ENCODE results near the gene YIF1A. TPM values are rescaled to one million over a fixed set of nuclear protein-coding genes. Genes with fewer than 3 reads are reported as not detected.

The YIF1A gene
- polyA plus RNA-seq, 1 of the 3 experiments (the other 2 are of a cell fraction), result 123 TPM

- TF ChIP-seq, protein P1, sequence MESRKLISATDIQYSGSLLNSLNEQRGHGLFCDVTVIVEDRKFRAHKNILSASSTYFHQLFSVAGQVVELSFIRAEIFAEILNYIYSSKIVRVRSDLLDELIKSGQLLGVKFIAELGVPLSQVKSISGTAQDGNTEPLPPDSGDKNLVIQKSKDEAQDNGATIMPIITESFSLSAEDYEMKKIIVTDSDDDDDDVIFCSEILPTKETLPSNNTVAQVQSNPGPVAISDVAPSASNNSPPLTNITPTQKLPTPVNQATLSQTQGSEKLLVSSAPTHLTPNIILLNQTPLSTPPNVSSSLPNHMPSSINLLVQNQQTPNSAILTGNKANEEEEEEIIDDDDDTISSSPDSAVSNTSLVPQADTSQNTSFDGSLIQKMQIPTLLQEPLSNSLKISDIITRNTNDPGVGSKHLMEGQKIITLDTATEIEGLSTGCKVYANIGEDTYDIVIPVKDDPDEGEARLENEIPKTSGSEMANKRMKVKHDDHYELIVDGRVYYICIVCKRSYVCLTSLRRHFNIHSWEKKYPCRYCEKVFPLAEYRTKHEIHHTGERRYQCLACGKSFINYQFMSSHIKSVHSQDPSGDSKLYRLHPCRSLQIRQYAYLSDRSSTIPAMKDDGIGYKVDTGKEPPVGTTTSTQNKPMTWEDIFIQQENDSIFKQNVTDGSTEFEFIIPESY (IDR thresholded peaks at IDR 0.05; ENCODE audit: borderline replicate concordance, low read depth), result no peak
- TF ChIP-seq SIN3A (IDR thresholded peaks at IDR 0.05; ENCODE audit: borderline replicate concordance, low read depth, low read length), result no peak
- TF ChIP-seq FOXJ3 (CRISPR knock-in tag; IDR thresholded peaks at IDR 0.05), result no peak
- no peak for TF ChIP-seq PBX3 (IDR thresholded peaks at IDR 0.05)
- TF ChIP-seq TEAD4 (IDR thresholded peaks at IDR 0.05; ENCODE audit: borderline replicate concordance, insufficient read depth), result no peak
- TF ChIP-seq NFIC (IDR thresholded peaks at IDR 0.05; ENCODE audit: borderline replicate concordance), result no peak
- TF ChIP-seq EP300 (IDR thresholded peaks at IDR 0.05; ENCODE audit: borderline replicate concordance in 1 of 2, low read depth in 1 of 2, low read length in 1 of 2), result no peak
- TF ChIP-seq GATA2 (CRISPR knock-in tag; IDR thresholded peaks at IDR 0.05), result no peak
Measured at GRCh38 chr11:66291706-66292542, 3.0 kb upstream of the YIF1A start, which contains the start of gene TMEM151A (continued).

- TF ChIP-seq, protein P2, sequence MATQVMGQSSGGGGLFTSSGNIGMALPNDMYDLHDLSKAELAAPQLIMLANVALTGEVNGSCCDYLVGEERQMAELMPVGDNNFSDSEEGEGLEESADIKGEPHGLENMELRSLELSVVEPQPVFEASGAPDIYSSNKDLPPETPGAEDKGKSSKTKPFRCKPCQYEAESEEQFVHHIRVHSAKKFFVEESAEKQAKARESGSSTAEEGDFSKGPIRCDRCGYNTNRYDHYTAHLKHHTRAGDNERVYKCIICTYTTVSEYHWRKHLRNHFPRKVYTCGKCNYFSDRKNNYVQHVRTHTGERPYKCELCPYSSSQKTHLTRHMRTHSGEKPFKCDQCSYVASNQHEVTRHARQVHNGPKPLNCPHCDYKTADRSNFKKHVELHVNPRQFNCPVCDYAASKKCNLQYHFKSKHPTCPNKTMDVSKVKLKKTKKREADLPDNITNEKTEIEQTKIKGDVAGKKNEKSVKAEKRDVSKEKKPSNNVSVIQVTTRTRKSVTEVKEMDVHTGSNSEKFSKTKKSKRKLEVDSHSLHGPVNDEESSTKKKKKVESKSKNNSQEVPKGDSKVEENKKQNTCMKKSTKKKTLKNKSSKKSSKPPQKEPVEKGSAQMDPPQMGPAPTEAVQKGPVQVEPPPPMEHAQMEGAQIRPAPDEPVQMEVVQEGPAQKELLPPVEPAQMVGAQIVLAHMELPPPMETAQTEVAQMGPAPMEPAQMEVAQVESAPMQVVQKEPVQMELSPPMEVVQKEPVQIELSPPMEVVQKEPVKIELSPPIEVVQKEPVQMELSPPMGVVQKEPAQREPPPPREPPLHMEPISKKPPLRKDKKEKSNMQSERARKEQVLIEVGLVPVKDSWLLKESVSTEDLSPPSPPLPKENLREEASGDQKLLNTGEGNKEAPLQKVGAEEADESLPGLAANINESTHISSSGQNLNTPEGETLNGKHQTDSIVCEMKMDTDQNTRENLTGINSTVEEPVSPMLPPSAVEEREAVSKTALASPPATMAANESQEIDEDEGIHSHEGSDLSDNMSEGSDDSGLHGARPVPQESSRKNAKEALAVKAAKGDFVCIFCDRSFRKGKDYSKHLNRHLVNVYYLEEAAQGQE (IDR thresholded peaks at IDR 0.05; ENCODE audit: low read depth, low read length), result no peak
- TF ChIP-seq TAF1 (IDR thresholded peaks at IDR 0.05; ENCODE audit: borderline replicate concordance, low read depth, low read length) (no peak), SMC3 (IDR thresholded peaks at IDR 0.05; ENCODE audit: low read depth, low read length) (no peak), GABPA (IDR thresholded peaks at IDR 0.05; ENCODE audit: low read depth) (no peak), MXI1 (IDR thresholded peaks at IDR 0.05; ENCODE audit: low read depth, low read length) (no peak), RFX5 (IDR thresholded peaks at IDR 0.05; ENCODE audit: low read length) (no peak), SIN3A (IDR thresholded peaks at IDR 0.05; ENCODE audit: borderline replicate concordance, low read depth, low read length) (no peak), ELF1 (IDR thresholded peaks at IDR 0.05) (no peak), FOXJ3 (CRISPR knock-in tag; IDR thresholded peaks at IDR 0.05) (no peak)
- TF ChIP-seq, protein P3, sequence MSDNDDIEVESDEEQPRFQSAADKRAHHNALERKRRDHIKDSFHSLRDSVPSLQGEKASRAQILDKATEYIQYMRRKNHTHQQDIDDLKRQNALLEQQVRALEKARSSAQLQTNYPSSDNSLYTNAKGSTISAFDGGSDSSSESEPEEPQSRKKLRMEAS (IDR thresholded peaks at IDR 0.05; ENCODE audit: low read depth), result no peak
- TF ChIP-seq, protein P4, sequence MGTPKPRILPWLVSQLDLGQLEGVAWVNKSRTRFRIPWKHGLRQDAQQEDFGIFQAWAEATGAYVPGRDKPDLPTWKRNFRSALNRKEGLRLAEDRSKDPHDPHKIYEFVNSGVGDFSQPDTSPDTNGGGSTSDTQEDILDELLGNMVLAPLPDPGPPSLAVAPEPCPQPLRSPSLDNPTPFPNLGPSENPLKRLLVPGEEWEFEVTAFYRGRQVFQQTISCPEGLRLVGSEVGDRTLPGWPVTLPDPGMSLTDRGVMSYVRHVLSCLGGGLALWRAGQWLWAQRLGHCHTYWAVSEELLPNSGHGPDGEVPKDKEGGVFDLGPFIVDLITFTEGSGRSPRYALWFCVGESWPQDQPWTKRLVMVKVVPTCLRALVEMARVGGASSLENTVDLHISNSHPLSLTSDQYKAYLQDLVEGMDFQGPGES (IDR thresholded peaks at IDR 0.05; ENCODE audit: low read depth, low read length), result no peak
- TF ChIP-seq, protein P5, sequence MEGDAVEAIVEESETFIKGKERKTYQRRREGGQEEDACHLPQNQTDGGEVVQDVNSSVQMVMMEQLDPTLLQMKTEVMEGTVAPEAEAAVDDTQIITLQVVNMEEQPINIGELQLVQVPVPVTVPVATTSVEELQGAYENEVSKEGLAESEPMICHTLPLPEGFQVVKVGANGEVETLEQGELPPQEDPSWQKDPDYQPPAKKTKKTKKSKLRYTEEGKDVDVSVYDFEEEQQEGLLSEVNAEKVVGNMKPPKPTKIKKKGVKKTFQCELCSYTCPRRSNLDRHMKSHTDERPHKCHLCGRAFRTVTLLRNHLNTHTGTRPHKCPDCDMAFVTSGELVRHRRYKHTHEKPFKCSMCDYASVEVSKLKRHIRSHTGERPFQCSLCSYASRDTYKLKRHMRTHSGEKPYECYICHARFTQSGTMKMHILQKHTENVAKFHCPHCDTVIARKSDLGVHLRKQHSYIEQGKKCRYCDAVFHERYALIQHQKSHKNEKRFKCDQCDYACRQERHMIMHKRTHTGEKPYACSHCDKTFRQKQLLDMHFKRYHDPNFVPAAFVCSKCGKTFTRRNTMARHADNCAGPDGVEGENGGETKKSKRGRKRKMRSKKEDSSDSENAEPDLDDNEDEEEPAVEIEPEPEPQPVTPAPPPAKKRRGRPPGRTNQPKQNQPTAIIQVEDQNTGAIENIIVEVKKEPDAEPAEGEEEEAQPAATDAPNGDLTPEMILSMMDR (IDR thresholded peaks at IDR 0.05), result no peak
- ChIA-PET POLR2A (interaction anchor here (1.3 to 4.2 kb wide), 3 partner anchors 14 to 23 kb away, joined by 3 to 19 read pairs (median 4); partner anchors contain the start of gene RAB1B), CTCF (interaction anchor here (0.6 to 6.2 kb wide), 5 partner anchors 10 to 253 kb away, joined by 3 to 63 read pairs (median 4); no protein-coding TSS in a partner anchor)
- peak; percentile 52 for DNase-seq
- Histone ChIP-seq H3K9me3 (no peaks in the 10 kb centered on the region), H3K4me1 (ENCODE audit: control insufficient read depth in 1 of 2, insufficient read depth in 2 of 2, low read depth in 1 of 2, low read length in 1 of 2) (peaks cover 7 to 36% of the 10 kb centered on the region in 2 experiments; a peak in 2 of 4 replicates), H3K36me3 (replicated peaks in 1 of 2; ENCODE audit: control insufficient read depth in 1 of 2, insufficient read depth in 2 of 2, low read length in 1 of 2) (peaks cover 0 to 4% of the 10 kb centered on the region in 2 experiments), H3K4me3 (ENCODE audit: low read depth in 2 of 2, low read length in 1 of 2) (peak overlapping the region in 1 of 2 experiments; percentile 56; a peak in 2 of 4 replicates), H3K4me2 (0 out of 2 replicates have a peak overlapping the region, but pooled peaks have one; percentile 59), H3F3A (replicated peaks; ENCODE audit: insufficient read depth) (peaks cover 9% of the 10 kb centered on the region), H2AFZ (ENCODE audit: low read depth) (no peak overlapping the region), H3K9me2 (no peaks in the 10 kb centered on the region), H3K27me3 (ENCODE audit: insufficient read depth) (no peaks in the 10 kb centered on the region), H3K79me2 (ENCODE audit: insufficient read depth) (peaks cover 24% of the 10 kb centered on the region; the same call in 1 of the 2 replicates), H3K9ac (no peak overlapping the region), H4K20me1 (ENCODE audit: insufficient read depth) (no peaks in the 10 kb centered on the region), H3K27ac (ENCODE audit: low read depth in 2 of 2, low read length in 1 of 2) (peak overlapping the region in 1 of 2 experiments; percentile 50; a peak in 1 of 4 replicates)
- WGBS (ENCODE audit: low lambda C conversion rate), result 32% methylated on average over 8 of the region's 16 CpGs
Measured at GRCh38 chr11:66291303-66291705, 2.4 kb upstream of the YIF1A start.

Measured in SK-N-SH (cell line).